OCI-M1 (cell line): ENCODE measurements around the gene GIMAP5.

Experiments used
- DNase-seq: peaks from one replicate; lab custom pipeline; 2025; lab: John Stamatoyannopoulos, UW

The GIMAP5 gene

DNA sequence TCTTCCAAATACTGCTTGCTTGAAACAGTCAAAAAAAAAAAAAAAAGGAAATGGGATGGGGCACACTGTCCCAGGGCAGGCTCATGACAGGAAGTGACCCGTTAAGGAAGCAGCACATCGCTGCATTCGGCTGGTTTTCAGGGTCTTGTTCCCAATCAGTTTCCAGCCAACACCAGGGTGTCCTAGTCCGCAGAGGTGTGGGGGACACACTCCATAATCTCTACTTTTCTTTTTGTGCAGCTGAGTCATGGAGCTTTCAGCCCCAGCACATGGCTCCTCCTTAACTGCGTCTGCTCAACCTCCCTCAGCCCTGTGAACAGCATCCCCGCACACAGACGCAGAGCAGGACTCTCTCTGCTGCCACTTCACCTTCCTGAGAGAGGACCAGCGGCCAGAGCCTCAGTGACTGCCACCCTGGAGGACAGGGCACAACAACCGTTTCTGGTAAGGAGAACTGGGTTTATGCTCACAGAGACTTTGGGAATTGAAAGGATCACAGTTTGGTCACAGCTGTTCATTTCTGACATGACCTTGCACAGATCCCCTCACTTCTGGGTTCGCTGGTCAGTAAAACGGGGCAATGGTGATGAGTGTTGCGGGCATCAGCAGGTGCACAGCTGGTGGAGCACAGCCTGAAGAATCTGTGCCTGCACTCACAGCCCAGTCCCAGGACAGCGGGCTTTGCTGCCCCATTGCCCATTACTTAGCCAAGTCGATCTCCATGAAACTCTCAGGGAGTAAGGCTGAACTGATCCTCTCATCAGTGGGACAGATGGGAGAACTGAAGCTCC lies at the start of gene GIMAP5:
GIMAP5 (plus strand) TSS at position 154 of the 791 bp plus-strand sequence. CDS start 3,467 bp downstream, outside the sequence.
- peak; percentile 4 for DNase-seq

DNA sequence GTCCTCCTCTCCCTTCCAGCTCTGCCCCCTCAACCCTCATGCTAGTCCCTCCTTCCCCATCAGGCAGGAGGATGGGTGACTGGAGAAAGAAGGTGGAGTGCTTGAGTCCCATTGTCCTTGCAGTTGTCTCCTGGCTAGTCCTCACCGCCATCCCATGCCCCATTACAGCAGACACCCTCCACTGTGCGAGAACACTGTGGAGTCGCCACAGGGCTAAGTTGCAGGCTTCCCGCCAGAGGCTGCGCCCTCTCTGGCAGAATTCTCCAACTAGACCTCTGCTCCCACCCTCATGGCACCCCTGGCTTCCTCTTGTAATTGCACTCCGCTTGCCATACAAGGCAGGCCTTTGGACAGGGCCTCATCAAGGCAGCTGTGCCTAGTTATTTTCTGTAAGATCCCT lies 48.6 kb upstream of the GIMAP5 start:
- DNase-seq, result no peak

DNA sequence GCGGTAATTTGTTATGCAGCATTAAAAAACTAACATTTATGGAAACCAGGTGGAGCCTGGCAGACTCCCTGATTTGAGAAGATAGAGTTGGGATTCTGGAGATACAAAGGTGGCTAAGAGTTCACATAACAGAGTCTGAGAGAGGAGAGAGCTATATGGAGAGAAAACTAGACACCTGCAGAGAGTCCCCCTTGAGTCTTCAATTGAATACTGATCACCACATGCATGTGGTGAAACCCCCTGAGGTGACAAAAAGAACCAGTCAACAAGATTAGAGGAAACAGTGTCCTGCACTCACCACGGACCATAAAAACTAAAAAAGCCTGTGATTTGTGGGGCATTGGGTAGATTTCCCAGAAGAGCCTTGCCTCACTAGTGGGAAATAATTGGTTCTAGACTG lies 41.6 kb upstream of the GIMAP5 start:
- DNase-seq, result no peak

DNA sequence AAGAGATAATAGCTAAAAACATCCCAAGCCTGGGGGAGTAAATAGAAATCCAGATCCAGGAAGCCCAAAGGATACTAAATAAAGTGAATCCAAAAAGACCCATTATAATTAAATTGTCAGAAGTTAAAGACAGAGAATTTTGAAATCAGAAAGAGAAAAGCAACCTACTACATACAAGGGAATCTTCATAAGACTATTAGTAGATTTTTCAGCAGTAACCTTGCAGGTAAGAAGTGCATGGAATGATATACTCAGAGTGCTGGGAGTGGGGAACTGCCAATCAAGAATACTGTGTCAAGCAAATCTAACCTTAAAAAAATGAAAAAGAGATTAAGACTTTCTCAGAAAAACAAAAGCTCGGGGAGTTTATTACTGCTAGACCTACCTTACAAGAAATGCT lies 34.0 kb upstream of the GIMAP5 start:
- no peak for DNase-seq

DNA sequence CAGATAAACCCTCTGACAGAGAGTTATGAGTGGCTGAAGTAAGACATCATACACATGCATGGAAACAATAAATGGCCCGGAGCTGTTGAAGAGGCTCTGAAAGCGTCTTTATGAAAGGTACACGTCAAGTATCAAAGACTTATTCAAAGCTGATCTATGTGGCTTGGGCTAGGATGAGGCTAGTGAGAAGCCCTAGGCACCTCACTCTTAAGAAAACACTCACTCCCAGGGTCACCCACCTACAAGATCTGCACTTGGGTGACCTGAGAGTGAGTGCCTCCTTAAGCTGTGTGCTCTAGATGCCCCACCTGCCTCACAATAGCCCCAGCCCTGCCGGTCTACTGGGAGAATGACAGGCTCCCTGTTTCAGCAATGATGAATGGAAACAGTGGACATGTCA lies 21.9 kb upstream of the GIMAP5 start:
- no peak for DNase-seq

DNA sequence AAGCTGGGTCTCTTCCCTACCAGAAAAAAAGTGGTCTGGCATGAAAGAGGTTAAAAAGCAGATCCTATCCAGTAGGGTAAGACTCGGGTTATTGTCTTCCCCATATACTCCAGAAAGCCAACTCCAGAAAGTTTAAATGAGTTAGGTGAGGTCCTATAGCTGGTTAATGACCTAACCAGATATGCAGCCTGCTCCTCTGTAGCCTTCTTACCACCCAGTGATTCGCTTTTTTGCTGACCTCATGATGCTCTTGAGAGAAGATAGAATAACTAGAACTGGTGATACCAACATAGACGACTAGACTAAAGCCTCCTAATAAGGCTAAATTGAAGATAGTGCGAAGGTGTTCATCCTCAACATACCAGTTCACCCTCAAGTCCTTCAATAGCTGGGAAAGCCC lies 21.5 kb upstream of the GIMAP5 start:
- DNase-seq, result no peak

DNA sequence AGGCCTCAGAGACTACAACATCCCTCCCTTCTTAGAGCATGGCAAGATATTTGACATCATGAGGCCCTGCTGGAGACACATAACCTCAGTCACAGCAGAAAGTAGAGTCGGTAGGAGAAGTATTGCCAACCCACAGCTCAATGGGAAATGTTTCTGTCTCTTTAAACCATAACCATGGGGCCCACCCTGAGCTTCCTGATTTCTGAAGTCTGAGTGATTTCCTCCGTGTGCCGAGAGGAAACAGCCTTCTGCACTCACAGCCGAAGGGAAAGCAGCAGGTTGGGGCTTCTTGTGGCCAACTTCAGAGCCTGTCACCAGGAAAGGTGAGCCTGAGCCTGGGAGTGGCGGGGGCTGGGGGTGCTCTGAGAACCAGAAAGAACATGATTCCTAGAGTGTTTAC lies 20.9 kb upstream of the GIMAP5 start, which contains the start of gene GIMAP1:
GIMAP1 (plus strand) TSS at position 246 of the 400 bp plus-strand sequence. CDS start 2,435 bp downstream, outside the sequence.
- DNase-seq, result peak; percentile 29

DNA sequence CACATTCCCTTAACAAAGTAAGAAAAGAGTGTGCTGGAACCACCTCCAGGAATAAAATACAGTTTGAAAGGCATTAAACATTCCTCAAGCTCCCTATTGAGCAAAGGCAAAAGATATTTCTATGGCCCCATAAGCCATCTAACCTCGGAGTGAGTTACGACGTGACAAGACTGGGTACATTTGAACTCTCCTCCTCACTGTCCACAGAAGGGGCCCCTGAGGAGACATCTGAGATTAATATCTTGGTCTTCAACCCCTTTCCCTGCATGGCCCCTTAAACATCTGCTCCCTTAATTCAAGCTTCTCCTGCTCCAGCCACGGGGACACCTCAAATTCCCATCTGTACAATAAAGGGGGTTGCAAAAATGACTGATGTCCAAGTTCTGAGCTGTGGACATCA lies 20.3 kb upstream of the GIMAP5 start:
- DNase-seq, result no peak

DNA sequence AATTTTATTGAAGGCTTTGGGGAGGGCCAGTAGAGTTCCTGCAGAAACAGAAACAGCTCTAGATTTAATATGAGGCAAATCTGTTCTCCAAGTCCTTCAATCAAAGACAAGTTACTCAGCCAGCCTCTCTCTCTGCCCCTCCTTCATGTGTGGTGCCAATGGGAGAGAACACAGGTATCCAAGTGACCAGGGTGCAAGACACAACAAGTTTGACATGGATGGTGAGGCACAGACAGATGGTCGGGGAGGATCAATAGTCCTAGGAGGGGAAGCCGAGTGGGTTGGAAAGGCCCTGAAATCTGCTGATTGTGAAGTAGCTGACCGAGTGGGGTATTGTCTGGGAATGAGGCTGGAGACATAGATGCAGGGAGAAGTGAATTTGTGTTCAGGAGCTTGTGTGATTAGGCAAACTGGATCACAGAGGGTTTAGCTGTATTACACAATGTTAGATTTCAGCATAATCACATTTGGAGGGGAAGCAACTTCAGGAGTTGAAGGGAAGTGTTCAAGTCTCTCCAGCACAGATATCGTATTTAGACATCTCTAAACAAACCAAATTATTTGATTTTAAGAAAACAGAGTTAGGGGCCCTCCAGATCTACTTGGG lies 19.3 kb upstream of the GIMAP5 start:
- no peak for DNase-seq

DNA sequence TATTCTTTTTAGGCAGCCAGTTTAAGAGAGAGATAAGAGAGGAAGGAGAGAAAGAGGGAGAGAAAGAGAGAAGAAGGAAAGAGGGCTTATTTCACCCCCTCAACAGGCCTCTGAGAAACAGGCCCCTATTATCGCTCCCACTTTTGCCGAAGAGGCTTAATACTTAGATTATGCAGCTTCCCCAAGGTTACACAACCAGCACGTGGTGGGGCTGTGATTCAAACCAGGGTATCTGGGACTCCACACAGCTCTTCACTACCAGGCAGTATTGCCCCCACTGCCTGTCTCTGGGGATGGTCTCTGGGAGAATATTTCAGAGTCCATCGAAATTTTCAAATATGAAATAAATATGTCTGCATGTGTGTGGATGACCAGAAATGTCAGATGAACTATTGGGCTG lies 17.8 kb upstream of the GIMAP5 start:
- no peak for DNase-seq

DNA sequence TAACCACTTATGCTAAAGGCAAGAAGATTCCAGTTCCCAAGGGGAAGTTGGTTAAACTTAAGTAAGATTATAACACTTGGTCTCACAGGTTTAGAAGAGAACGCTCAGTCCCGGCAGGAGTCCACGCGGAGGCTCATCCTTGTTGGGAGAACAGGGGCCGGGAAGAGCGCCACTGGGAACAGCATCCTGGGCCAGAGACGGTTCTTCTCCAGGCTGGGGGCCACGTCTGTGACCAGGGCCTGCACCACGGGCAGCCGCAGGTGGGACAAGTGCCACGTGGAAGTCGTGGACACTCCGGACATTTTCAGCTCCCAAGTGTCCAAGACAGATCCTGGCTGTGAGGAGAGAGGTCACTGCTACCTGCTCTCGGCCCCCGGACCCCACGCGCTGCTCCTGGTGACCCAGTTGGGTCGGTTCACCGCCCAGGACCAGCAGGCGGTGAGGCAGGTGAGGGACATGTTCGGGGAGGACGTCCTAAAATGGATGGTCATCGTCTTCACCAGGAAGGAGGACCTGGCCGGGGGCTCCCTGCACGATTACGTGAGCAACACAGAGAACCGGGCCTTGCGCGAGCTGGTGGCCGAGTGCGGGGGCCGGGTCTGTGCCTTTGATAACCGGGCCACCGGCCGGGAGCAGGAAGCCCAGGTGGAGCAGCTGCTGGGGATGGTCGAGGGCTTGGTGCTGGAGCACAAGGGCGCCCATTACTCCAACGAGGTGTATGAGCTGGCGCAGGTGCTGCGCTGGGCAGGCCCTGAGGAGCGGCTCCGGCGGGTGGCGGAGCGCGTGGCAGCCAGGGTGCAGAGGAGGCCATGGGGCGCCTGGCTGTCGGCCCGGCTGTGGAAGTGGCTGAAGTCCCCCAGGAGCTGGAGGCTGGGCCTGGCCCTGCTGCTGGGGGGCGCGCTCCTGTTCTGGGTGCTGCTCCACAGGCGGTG lies 17.0 kb upstream of the GIMAP5 start:
- DNase-seq, result no peak

DNA sequence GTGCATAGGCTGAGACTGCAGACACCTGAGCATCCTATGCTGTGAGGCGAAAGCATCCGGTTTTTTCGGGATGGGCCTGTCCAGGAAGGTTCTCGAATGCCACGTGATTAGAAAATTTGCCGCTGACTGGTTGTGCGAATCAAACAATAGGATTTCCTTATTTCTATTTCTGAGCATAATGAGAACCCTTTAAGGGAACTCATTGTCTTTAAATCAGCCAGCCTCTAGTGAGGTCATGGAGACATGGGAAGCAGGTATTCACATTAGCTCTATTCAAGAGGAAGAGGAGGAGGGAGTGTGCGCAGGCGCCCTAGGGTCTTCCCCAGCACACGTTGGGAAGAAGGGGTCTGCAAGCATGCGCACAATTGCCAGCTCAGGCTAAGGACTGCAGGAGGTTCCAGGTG lies 15.2 kb upstream of the GIMAP5 start:
- DNase-seq, result no peak

DNA sequence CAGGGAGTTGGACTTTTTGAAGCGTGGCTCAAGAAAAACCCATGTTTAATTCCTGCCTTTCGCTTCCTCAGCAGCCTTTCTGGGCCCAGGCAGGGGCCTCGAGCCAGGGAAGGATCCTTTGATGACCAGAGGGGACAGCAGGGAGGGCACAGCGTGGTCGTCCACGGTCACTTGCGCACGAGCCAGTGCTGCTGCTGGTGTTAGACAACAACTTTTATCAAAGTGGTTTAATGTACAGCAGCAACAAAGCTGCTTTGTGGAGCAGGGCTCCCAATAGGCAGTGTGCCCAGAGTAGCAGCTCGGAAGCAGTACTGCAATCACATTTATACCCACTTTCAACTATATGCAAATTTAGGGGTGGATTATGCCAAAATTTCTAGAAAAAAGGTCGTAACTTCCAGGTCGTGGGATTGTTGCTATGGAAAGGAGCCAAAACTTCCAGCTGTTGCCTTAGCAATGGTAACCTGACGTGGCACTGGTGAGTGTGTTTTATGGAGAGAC lies 14.7 kb upstream of the GIMAP5 start:
- DNase-seq, result no peak

DNA sequence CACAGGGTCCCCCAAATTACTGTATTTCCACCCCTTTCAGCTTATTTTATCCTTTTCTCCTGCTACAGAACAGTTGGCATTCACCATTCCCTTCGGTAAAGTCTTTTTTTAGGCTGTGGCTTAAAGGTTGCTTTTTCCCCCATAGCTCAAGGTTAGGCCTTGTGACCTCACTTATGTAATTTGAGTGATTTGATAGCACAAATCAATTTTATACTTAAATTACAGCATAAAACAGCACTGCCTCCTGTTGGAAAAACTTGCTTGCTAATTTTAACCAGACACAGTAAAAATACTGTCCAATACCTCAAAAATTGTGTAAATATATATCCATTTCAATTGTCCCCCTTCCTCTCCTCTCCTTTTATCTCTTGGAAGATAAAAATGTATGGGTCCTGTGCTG lies 13.8 kb upstream of the GIMAP5 start:
- DNase-seq, result no peak

DNA sequence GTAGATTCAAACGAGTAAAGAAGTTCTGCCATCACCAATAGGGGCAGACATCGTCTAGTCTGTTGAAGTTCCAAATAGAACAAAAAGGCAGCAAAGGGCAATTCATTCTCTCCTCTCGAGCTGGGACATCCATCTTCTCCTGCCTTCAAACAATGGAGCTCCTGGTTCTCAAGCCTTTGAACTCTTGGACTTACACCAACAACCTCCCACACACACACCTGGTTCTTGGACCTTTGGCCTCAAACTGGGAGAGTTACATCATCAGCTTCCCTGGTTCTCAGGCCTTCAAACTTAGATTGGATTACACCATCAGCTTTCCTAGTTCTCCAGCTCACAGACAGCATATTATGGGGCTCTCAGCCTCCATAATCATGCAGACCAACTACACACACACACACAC lies 9.8 kb upstream of the GIMAP5 start:
- DNase-seq, result no peak

DNA sequence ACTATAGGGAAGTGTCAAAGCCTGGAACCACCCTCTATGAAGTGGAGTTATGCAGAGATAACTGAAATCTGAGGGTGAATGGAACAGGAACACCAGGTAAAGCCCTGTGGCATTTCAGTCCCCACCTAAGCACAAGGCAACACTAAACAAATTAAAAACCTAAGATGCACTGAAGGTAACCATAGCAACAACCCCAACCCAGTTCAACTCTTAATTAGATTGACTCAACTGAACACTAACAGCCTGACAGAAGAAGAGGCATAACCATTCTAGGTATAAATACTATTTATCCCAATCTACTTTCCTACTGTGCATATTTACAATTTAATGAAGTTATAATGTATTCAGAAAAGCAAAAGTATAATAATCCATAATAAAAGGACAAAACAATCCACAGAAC lies 9.2 kb upstream of the GIMAP5 start:
- DNase-seq, result no peak

DNA sequence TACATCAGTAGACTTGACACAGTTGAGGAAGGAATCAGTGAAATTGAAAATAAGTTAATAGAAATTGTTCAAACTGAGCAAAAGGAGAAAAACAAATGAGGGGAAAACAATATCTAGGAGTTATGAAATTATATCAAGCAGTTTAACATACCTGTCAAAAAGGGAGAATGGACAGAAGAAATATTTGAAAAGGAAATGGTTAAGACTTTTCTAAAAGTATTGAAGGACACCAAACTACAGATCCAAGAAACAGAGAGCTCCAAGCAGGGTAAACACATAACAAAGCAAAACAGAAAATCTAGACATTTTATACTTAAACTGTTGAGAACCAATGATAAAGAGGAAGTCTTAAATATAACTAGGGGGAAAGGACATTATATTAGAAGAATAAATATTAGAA lies 8.6 kb upstream of the GIMAP5 start:
- DNase-seq, result no peak

DNA sequence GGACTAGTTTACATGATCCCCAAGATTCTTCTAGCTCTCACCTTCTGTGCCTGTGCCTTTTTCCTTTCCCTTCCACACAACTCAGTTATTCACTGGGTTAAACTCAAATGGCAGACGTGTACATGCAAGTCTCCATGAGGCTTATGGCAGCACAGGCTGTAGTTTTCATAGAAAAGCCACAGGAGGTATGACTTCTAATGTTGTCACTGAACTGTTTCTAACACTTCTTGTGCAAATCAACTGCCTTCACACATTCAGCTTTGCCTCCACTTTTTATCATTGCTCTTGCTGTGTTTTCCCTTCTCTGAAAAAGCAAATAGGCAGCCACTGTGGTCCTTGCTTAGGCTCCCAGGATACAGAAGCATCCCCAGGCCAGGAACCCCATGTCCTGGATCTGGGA lies 5.3 kb upstream of the GIMAP5 start:
- no peak for DNase-seq

DNA sequence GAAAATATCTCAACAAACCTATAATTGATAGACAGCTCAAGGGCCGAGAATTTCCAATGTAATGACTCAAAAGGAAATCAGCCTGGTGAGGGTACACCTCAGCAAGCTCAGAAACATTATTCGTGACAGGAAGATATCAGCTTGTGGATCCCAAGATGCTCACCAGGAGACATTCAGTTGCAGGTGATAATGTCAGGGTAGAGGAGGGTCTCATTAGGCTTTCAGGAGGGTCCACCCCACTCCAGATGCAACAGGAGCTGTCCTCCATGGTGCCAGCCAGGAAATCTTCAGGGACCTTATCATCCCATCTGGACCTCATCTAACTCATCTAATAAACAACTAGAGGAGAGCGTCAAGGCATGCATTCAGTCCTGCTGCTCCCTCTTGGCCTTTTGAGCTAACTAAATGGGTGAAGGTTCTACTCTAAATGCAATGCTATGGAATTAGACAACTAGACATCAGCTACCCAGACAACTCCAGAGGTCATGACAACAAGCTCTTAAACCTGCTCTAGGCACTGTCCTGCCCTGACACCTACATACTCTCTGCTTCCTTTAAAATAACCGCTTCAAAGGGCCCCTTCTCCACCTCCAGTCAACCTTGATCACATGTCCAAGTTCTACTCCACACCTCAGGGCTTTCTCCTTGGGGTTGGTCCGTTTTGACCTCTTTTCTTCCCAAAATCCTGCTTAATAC lies 4.3 kb upstream of the GIMAP5 start:
- no peak for DNase-seq

DNA sequence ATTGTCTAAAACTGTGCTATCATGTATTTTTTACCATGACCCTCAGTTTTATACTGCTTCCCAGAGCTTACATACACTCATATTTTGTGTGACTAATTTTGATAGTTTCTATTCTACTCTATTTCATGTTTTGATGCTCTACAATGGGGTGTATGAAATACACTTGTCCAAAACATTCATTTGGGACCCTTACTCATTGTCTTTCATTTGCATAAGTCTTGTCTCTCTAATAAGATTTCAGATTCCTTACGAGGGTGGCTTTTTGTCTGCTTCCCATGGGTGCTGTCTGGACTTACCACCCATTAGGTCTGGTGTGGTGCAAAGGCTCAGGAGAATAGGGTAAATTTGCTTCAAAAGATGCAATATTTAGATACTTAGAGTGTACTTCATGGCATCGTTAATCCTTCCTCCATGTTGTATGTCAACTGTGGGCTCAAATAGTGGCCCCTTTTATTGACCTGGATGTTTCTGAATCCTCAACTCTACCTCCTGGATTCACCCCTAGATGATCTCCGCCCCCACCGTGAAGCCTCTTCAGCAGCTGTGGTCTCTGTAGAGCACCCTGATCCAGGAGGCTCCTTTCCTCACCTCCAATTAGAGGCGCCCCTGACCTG lies 3.6 kb upstream of the GIMAP5 start:
- no peak for DNase-seq

DNA sequence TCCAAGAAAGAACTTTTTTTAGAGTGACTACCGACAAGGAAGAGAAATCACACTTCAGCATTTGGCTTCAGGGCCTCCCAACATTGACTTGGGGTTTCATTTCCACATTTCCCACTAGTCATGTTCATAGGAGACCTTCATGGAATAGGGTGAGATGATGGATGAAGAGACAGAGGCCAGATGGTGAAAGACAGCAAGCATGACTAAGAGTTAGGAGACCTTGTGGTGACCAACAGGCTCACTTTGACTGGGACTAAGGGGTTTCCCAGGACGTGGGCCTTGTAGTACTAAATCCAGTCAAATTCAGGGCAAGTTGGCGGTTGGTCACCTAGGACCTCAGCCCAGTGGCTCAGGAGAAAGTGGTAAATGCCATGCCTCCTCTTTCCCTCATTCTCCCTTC lies 3.0 kb upstream of the GIMAP5 start:
- no peak for DNase-seq
